NCI-H2227 (cell line): ENCODE data around the gene PIH1D1.

Experiments used
- DNase-seq: peaks from one replicate; lab custom pipeline; 2025; ENCODE audit not compliant: unreplicated experiment; lab: John Stamatoyannopoulos, UW

Gene PIH1D1

DNA sequence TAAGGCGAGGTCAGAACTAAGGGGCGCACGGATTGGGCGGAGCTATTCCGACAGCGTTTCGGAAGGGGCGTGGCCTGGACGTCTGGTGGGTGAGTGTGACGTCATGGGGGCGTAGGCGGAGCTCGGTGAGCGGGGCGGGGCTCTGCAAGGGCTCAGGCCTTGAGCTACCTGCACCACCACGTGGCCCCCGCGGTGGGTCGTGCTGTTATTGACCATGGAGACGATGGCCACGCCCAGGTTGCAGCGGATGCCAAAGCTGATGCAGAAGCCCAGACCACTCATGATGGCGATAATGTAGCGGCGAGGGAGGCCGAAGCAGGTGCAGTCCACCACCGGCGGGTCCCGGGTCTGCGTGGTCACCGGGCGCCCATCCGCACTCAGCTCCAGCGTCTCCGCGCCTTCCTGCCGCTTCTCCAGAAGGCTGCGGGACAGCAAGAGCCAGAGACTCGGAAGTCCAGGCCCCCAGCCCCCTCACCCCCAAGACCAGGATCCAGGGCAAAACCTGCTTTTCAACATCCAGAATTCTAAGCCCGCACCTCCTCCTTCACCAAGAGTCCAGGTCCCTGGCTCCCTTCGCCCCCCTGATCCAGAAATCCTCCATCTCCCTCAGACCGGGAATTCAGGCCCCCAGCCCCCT, 15.1 kb downstream of the PIH1D1 start:
- DNase-seq, result no peak

DNA sequence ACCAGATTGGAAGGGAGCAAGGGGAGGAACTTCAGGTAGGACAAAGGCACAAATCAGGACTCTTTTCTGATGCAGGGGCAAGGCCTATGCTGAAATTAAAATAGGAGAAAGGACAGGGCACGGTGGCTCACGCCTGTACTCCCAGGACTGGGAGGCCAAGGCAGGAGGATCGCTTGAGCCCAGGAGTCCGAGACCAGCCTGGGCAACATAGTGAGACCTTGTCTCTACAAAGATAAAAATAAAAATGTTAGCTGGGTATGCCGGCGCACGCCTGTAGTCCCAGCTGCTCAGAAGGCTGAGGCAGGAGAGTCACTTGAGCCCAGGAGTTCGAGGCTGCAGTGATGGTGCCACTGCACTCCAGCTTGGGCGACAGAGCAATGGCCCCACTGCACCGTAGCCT, 15.9 kb downstream of the PIH1D1 start:
- DNase-seq, result no peak

DNA sequence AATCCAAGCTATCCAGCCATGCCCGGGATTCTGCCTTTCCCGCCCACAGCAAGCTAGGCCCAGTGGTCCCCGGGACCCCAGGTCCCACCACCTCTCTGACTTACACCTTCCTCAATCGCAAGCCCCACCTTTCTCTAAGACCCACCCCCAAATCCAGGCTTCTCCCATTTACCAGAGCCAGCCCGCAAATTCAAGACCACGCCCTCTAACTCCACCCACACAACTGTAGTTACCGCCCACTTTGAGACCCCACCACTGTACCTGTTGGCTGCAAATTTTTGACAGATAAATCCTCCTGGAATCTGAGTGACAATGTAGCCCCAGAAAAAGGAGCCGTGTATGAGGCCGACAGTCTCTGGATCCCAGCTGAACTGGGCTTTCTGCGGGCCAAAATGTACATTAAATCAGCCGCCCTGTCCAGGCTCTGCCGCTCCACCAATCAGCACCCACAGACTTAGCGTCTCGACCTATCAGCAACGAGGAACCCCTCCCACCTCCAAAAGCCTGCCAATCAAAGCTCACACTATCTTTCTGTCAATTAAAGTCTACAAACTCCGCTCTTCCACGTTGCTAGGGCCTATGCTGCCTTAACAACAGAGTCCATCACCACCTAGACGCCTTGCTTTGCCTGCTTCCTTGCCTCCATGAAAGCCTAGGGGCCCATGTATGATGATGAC, 16.6 kb downstream of the PIH1D1 start:
- DNase-seq, result no peak

DNA sequence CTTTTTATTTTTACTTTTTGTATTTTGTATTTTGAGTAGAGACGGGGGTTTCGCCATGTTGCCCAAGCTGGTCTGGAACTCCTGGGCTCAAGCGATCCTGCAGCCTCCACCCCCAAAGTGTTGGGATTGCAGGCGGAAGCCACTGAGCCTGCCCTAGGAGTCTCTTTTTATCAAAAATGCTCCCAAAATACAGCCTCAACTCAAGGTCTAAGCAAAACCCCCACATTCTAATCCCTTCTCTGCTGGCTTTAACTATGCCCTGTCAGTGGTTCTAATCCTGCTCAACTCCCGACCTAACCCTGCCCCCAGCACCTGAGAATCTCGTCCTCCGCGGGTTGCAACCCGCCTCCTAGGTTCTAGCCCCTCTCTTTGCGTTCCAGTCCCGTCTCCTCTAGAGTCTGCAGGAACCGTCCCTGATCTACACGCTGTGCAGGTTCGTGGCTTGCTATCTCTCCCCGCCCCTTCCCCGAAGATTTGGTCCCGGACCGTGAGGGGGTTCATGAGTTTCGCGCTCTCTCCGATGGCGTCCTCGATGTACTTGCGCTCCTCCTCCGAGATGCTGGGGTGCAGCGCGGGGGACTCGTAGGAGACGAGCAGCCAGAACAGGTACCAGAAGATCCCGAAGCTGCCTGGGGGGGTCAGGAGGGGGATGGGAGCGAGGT, 18.2 kb downstream of the PIH1D1 start:
- DNase-seq, result no peak

DNA sequence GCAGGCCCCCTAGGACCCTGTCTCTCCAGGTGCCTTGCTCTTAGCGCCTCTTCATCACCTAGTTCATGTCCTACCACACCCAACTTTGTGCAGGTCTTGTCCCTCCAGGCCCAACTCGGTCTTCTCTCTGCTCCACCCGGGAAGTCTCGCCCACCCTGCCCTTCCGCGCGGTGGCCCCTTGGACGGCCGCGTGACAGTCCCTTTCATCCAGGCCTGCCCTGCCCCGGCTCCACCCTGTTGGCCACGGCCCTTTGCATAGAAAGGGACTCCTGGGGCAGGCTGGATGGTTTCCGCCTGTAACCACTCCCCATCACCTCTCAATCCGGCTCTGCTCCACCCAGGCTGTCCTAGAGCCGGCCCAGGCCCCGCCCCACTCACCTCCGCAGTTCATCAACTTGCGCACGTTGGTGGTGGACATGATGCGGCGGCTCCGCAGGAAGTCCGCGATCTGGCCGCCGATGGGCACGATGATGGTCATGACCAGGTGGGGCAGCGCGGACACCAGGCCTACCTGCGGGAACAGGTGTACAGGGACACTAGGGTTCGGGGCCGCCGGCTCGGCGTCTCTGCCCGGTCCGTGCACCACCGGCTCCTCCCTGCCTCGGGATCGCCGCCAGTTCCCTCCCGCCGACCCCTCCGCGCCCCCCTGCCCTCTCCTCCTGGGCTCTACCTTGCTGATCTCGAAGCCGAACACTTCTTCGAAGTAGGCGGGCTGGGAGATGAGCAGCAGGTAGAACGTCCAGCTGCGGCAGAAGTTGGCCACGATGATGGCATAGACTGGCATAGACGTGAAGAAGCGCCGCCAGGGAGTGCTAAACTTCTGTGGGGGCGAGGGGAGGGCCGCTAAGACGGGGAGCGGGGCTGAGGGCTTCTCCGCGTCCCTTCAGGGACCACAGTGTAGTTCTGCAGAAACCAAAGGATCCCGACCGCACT, 19.2 kb downstream of the PIH1D1 start:
- no peak for DNase-seq

DNA sequence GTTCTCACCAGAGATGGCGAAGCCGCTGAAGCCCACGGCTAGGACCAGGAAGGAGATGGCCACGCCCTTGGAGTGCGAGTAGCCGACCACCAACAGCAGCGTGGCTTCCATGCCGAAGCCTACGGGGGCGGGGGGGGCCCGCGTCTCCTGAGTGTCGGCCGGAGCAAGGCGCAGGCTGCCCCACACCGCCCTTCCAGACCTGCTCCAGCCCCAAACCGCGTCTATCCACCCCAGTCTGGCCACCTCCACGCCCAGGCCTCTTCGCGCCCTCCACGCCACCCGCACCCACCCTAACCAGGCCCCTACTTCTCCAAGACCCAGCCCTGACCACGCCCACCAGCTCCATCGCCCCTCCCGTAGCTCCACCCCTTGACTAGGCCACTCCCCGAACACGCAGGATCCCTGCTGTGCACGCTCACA, 20.3 kb downstream of the PIH1D1 start:
- no peak for DNase-seq

DNA sequence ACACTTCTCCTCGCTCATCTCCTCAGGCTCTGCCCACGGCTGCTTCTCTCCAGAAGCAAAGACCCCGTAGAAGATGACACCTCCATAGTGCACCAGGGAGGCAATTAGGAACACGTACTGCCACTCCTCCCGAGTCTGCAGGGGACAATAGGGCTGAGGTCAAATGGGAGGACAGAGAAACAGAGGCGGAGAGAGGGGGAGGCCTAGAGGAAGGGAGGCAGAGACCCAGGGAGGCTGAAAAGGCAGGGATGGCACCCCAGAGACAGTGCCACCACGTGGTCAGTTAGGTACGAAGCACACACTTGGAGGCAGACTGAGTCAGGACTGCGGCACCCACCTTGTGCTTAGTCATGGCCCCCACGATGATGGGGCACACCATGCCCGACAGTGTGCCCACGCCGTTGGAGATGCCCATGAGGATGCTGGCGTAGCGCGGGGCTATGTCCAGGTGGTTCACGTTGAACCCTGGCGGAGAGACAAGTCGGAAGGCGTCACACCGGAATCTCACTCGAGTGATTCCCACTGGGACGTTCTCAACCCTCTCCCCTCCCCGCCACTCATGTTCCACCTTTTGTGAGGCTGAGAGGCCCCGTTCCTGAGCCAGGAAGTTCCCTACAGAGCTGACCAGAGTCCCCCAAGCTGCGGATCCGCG, 20.8 kb downstream of the PIH1D1 start:
- DNase-seq, result no peak

DNA sequence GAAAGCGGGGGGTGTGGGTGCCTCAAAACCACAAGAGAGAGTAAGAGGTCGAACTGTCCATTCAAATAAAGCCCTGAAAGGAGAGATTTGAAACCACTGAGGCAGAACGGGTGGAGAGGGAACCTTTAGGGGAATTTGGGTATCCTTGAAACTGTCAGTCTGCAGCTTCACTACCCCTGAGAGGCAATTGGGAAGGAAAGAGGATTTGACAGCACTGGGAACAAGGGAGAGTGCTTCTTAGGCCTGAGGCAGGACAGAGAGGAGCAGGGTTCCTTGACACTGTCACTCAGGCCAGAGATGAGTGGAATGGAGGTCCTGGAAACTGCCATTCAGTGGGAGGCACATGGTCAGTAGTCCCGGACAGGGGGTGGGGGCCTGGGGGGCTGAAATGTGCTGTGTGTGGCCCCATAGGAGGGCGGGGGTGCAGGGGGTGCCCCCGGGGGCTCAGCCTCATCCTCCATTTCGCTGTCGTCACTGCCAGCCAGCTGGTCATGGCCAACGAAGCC, 21.4 kb downstream of the PIH1D1 start:
- no peak for DNase-seq

DNA sequence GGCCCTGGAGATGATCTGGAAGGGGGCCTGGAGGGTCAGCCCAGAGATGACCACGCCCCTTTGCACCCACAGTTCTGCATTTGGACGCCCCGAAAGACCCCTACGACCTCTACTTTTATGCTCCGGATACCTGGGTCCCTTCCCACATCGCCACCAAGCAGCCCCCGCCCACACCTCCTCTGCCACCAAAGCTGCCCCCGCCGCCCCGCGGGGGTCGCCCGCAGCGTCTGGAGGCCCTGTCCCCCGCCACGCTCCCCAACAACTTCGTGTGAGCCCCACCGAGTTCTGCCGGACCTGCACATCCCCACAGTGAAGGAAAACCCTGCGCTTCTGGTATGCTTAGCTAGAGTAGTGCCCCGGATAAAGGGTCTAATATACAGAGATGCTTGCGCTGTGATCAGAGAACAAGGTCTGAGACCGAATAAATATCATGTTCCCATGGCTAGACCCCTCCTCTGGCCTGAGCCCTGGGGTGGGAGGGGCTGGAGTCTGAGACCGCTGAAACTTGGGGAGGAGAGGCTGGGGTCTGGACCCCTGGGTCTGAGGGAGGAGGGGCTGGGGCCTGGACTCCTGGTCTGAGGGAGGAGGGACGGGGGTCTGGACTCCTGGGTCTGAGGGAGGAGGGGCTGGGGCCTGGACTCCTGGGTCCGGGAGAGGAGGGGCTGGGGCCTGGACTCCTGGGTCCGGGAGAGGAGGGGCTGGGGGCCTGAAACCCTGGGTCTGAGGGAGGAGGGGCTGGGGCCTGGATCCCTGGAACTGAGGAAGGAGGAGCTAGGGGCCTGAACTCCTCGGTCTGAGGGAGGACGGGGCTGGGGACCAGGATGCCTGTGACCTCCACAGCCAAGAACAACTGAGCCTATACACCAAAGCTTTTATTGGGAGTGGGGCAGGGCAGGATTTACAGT, 22.8 kb downstream of the PIH1D1 start:
- DNase-seq, result no peak

DNA sequence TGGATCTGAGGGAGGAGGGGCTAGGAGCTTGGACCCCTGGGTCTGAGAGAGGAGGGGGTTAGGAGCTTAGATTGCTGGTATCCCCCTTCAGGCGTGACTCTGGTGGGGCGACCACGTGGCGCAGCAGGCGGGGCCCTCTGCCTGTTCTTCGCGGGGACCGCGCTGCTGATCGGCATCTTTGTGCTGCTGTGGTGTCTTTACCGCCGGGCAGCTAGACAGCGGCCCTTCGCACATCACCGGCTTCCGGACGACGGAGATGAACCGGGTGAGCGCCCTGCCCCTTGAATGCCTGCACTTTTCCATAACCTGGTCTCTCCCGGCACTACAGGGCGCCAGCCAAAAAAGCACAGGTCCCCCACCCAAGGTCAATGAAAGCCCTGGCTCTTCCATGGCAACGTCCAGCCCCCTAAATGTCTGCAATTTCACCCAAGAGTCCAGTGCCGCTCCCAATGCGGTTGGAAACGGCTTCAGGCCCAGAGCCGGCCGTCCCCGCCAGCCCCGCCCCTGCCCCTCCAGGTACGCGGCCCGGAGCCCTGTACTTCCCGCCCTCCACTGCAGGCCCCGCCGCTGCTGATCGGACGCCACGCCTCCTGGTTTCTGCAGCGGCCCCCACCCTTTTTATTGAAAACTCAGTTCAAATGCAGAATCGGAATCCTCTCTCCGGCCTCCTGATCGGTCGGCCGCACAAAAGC, 23.6 kb downstream of the PIH1D1 start:
- peak; percentile 46 for DNase-seq

DNA sequence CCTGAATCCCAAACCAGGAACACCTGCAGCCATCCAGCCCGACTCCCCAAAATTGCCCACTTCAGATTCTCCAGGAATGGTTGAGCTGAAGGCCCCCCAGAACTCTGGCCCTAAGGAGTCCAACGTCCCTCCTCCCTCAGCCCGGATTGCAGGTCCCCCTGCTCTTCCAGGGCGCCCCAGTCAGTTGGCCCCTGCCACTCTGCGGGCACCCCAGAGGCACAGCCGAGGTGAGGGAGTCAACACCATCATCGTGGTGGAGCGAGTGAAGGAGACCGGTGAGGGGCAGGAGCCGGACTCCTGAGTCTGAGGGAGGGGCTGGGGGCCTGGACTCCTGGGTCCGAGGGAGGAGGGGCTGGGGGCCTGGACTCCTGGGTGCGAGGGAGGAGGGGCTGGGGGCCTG, 24.3 kb downstream of the PIH1D1 start:
- no peak for DNase-seq

DNA sequence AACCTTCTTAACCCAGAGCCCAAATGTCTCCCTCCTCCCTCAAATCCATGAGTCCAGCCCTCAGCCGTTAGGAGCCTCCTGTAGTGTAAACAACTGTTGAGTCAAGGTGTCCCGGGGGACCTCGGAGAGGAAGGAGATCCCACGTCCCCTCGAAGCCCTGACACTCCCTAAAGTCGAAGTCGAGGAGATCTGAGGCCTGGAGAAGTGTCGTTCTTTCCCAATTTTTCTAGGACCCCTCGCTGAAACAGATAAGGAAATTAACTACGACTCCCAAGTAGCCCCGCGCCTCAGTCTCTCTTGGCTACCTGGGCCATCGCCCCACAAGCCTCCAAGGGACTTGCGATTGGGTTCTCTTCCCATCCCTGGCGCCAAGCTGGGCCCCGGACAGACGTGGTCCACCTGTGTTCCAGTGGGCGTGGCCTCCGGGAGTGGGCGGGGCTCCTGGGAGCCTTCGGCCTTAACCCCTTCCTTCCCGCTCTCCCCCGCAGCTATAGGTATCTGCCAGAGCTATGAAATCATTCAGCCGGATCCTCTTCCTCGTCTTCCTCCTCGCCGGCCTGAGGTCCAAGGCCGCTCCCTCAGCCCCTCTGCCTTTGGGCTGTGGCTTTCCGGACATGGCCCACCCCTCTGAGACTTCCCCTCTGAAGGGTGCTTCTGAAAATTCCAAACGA, 25.6 kb downstream of the PIH1D1 start:
- DNase-seq, result no peak

DNA sequence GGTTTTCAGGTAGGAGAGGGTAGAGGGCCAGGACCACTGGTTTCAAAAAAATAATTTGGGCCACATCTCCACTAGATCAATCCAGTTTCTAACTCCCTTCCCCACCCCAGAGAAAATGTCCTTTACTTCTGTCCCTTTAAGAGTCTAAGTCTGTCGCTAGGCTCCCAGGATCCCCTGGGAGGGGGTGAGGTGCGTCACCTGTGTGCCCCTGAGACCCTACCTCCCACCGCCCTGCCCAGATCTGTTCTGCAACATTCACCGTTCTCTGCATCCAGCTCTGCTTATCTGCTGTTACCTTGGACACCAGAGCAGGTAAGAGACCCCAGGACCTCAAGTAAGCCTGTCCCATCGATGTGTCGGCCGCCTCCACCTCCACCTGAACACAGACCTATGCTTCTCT, 26.4 kb downstream of the PIH1D1 start, which contains the start of gene GFY:
GFY (plus strand) TSS at position 211 of the 400 bp plus-strand sequence. CDS start 1,043 bp downstream, outside the sequence.
- no peak for DNase-seq

DNA sequence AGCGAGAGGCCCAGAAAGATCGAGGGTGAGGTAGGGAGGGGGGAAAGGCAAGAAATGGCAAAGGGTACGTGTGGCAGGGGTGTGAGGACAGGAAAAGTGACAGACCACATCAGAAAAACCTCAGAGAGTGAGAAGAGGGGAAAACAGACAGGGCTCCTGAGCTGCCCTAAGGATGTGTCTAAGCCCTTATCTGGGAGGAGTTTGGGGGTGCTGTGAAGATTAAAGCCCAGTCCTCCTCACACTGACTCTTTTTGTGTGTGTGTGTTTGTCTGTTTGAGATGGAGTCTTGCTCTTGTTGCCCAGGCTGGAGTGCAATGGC, 27.7 kb downstream of the PIH1D1 start:
- DNase-seq, result no peak

DNA sequence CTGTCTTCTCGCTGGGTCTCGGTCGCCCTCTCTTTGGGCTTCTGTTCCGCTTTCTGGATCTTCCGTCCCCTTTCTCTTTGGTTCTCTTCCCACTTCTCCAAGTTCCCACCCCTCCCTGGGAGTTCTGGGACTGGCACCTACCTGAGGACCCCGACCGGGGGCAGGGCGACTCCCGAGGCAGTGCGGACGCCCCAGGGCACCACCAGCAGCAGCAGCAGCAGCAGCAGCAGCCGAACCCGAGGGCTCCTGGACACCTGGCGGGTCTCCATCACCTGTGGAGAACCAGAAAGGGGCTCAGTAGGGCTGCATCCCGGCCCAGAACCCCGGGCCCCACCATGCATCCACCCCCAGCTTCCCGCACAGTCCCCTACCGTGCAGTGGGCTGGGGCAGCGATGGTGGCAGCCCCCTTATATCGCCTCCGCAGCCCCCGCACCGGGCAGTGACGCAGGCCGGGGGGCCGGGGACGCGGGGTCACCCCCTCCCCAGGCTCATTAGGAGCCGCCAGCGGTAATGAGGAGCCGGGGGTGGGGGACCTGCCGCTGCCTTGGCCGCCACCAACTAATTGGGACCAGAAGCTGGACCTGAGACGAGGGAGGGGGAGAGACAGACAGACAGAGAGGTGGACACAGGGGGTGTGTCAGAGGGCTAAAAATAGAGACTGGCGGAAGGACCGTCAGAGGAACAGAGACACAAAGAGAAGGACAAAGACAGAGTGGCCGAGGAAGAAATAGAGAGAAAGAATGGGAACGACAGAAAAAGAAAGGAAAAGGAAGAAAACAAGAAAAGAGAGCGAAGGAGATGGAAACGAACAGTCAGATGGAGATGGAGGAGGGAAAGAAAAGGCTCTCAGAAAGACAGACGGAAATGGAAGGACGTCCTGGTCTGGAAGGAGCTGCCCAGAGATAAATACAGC, 28.3 kb downstream of the PIH1D1 start, which contains the start of gene PTH2:
PTH2 (minus strand) TSS at position 371 of the 914 bp plus-strand sequence; CDS start at position 269, 102 bp downstream.
- no peak for DNase-seq

DNA sequence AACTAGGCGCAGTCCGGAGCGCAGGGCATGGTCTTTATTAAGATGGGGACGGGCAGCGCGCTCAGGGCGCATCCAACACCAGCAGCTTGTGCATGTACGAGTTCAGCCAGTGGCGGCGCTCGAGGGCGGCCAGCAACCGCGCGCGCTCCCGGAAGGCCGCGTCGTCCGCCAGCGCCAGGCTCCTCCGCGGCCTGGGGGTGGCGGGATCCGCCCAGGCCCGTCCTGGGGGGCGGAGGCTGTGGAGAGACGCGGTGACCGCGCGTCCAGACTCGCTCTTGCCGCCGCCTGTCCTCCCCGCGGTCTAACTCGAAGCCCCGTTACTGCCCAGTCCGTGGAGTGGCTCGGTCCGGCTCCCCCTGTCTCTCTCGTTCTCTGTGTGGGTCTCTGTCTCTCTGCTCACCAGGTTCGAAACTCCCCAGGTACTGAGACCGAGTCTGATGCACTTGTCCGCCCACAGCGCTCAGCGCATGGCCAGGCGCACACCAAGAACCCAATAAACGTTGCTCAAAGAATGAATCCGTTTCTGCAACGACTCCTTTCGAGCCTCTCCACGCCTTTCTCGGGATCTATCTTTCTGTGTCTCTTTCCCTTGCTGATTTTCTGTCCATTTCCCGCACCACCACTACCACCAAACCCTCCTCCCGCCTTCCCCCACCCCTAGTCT, 29.1 kb downstream of the PIH1D1 start:
- DNase-seq, result peak; percentile 69

DNA sequence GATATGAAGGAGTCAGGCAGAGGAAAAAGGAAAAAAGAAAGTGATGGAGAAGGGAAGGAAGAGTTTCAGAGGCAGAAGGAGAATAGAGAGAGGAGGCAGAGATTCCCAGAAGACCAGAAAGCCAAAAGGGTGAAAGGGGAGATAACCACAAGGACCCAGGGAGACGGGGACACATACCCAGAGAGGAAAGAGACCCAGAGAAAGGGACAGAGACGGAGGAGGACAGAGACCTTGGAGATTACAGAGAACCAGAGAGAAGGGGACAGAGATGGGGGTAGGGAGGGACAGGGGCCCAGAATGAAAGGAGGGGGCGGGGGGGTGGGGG, 29.8 kb downstream of the PIH1D1 start:
- no peak for DNase-seq
